A549 (cell line): ENCODE measurements around the gene PELI2.

ENCODE experiments used
- BHLHE40 ChIP-seq: IDR thresholded peaks from 2 replicates; pipeline ENCODE4 v1.6.1; 2012; ENCODE audit warnings: low read depth, low read length, inconsistent platforms
- CEBPB ChIP-seq, 2 experiments: fragments of >200 bp in 1 of 2; sonication (Bioruptor Twin) in 1 of 2; formaldehyde crosslinking in 1 of 2; IDR thresholded peaks; 2 replicates each; pipeline ENCODE4 v1.6.1; 2012 to 2016
- CTCF ChIP-seq: fragments of >200 bp; sonication (Bioruptor Twin); formaldehyde crosslinking; IDR thresholded peaks from 3 replicates; pipeline ENCODE4 v1.5.1; 2016
- HDAC2 ChIP-seq: fragments of 200-600 bp; sonication (generic); IDR thresholded peaks from 2 replicates; pipeline ENCODE4 v1.6.1; 2016
- HOXA7 ChIP-seq: fragments of 250-450 bp; sonication (Bioruptor Pico); IDR thresholded peaks from 2 replicates; pipeline ENCODE4 v1.5.0; 2020; ENCODE audit warnings: mild to moderate bottlenecking, moderate library complexity
- KDM1A ChIP-seq: fragments of 200-600 bp; sonication (generic); IDR thresholded peaks from 2 replicates; pipeline ENCODE4 v1.6.1; 2016; ENCODE audit warnings: low read depth, mild to moderate bottlenecking
- MAX ChIP-seq: IDR thresholded peaks from 2 replicates; pipeline ENCODE4 v1.6.1; 2012
- USF2 ChIP-seq: fragments of 450-650 bp; IDR thresholded peaks from 2 replicates; pipeline ENCODE4 v1.6.1; 2014; ENCODE audit warnings: antibody characterized with exemption

DNA sequence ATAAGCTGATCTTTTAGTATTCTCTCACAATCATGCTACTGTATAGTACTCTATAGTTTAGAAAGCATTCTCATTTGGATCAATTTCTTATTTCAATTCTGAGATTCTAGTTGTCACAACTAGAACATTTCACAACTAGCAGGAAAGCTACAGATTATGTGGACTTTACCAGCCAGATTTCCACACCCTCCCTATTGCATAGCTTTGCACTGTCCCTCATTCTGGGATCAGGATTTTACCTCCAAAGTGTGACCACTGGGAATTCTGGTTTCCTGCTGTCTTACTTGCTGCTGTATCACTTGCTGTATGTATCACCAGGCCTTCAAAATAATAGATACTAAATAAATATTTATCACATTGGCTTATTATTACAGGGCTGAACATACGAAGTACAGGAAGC, 10.2 kb upstream of the PELI2 start:
- TF ChIP-seq CTCF, result no peak
- no peak for TF ChIP-seq USF2
- no peak for TF ChIP-seq KDM1A
- no peak for TF ChIP-seq CEBPB (IDR thresholded peaks at IDR 0.05)
- no peak for TF ChIP-seq HDAC2
- TF ChIP-seq BHLHE40, result no peak
- no peak for TF ChIP-seq HOXA7 (CRISPR knock-in tag)
- TF ChIP-seq MAX, result no peak
